Measurements from ENCODE around the gene VIM.
"Not testable (repeated sequence)": the region's sequence is repeated elsewhere in the genome, so short reads cannot be mapped to it uniquely, and the experiment has no call there.

The VIM gene

DNA sequence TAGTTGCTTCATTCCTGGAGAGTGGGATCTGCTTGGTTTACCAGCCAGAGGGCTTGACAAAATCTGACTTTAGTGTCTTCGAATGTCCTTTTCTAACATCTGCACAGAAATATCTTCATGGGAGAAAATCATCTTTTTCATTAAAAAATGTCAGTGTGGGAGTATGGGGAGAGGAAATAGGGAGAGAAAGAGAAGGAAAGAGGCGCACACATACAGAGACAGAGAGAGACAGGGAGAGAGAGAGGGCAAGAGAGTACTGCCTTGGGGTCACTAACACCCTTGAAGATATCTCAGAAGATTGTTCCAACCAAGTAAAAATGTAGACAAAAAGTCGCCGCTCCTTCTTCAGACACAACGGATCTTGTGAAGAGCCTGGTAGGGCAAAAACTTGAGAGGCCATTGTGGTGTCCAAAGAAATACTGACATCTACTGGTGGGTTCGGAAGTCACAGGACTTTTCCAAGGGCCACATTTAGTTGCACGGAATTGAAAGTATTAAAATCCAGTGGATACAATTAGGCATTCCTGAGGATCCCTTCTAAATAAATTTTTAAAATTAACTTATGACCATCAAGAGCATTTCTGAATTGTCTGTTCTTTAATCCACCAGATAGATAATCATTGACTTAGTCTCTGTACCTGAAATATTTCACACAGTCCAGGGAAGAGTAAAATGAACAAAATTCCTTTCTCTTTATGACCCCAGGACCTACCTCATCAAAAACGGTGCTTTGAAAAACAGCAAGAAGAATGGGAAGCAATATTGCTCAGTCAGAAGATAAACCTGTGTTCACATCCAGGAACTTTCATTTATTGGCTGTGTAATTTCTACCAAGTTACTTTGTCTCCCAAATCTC is 29.7 kb downstream of the VIM start:
- peak; percentile 27 for DNase-seq (ENCODE audit: low read depth)
- TF ChIP-seq, protein P1, sequence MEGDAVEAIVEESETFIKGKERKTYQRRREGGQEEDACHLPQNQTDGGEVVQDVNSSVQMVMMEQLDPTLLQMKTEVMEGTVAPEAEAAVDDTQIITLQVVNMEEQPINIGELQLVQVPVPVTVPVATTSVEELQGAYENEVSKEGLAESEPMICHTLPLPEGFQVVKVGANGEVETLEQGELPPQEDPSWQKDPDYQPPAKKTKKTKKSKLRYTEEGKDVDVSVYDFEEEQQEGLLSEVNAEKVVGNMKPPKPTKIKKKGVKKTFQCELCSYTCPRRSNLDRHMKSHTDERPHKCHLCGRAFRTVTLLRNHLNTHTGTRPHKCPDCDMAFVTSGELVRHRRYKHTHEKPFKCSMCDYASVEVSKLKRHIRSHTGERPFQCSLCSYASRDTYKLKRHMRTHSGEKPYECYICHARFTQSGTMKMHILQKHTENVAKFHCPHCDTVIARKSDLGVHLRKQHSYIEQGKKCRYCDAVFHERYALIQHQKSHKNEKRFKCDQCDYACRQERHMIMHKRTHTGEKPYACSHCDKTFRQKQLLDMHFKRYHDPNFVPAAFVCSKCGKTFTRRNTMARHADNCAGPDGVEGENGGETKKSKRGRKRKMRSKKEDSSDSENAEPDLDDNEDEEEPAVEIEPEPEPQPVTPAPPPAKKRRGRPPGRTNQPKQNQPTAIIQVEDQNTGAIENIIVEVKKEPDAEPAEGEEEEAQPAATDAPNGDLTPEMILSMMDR (IDR thresholded peaks at IDR 0.05; ENCODE audit: low read depth, low read length, missing control alignments), result peak; percentile 73
- H3K4me3 ChIP-seq (ENCODE audit: low read depth, low read length), result no peak overlapping the region

DNA sequence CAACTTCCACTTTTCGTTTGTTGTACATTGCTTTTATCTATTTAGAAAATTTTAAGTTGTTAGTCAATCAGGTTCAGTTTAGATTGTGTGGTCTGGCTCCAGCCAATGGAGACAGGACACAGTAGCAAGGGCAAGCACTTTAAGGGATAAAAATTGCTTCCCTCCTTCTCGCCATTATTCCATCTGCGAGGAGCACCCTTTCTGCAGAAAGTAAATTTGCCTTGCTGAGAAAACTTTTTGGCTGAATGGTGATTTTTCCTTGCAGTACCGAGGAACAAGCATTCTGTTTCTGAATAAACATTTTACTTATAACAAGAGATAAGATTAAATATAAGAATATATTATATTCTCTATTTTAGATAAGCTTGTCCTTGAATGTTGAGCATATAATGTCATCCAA is 34.5 kb downstream of the VIM start:
- TF ChIP-seq, protein P1 (IDR thresholded peaks at IDR 0.05; ENCODE audit: low read depth, low read length, missing control alignments), result no peak
- H3K4me3 ChIP-seq (ENCODE audit: low read depth, low read length), result no peak overlapping the region
- DNase-seq (ENCODE audit: low read depth), result no peak

DNA sequence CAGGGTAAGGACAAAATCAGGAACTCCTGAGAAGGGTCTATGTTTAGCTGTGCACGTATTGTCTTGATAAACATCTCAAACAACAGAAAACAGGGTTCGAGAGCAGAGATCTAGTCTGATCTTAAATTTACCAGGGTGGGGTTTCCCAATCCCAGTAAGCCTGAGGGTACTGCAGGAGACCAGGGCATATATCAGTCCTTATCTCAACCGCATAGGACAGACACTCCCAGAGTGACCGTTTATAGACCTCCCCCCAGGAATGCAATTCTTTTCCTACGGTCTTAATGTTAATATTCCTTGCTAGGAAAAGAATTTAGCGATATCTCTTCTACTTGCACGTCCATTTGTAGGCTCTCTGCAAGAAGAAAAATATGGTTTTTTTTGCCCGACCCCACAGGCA is 35.5 kb downstream of the VIM start:
- DNase-seq (ENCODE audit: low read depth), result no peak
- TF ChIP-seq, protein P1 (IDR thresholded peaks at IDR 0.05; ENCODE audit: low read depth, low read length, missing control alignments), result no peak
- no peak overlapping the region for H3K4me3 ChIP-seq (ENCODE audit: low read depth, low read length)

DNA sequence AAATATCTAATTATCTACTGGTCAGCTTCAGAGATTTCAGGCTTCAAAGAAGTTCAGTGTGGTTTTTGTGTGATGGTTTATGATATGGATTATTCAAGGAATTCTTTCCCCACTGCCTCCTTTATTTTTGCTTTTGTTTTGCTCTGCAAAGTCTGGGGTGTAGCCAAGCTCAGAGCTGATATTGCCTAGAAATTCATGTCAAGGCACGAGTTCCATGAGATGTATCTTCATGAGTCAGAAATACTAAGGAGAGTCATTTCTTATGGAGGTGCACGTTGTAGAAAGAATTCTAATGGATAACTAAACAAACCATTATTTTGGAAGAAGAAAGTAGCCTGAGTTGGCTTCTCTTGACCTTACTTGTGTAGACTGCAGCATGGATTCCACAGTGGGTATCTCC is 37.4 kb downstream of the VIM start:
- H3K4me3 ChIP-seq (ENCODE audit: low read depth, low read length), result no peak overlapping the region
- no peak for DNase-seq (ENCODE audit: low read depth)
- TF ChIP-seq, protein P1 (IDR thresholded peaks at IDR 0.05; ENCODE audit: low read depth, low read length, missing control alignments), result no peak

DNA sequence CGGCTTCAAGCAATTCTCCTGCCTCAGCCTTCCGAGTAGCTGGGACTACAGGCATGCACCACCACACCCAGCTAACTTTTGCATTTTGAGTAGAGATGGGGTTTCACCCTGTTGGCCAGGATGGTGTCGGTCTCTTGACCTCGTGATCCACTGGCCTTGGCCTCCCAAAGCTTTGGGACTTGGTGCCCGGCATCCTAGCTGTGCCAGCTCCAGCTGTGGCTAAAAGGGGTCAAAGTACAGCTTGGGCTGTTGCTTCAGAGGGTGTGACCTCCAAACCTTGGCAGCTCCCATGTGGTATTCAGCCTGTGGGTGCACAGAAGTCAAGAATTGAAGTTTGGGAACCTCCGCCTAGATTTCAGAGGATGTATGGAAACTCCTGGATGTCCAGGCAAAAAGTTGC is 38.5 kb downstream of the VIM start:
- H3K4me3 ChIP-seq (ENCODE audit: low read depth, low read length); DNase-seq (ENCODE audit: low read depth): not testable (repeated sequence)

DNA sequence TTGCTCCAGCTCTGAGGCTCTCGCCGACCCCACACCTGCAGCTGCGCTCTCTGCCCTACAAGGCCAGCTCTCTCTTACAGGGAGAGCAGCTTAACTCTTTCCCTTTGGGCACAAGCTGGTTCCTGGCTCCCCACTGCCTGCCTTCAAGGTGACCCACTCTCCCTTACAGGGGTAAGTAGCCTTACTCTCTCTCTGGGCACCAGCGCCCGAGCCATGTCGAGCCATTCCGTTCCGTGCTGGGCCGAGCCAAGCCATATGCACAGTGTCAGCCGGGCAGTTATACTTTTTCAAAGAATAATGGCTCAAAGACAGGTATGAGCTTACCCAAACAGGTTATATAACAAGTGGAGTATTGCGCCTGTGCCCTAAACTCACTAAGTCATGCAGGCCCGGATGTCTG is 44.6 kb downstream of the VIM start:
- DNase-seq (ENCODE audit: low read depth), result no peak
- TF ChIP-seq, protein P1 (IDR thresholded peaks at IDR 0.05; ENCODE audit: low read depth, low read length, missing control alignments), result no peak
- H3K4me3 ChIP-seq (ENCODE audit: low read depth, low read length), result no peak overlapping the region

DNA sequence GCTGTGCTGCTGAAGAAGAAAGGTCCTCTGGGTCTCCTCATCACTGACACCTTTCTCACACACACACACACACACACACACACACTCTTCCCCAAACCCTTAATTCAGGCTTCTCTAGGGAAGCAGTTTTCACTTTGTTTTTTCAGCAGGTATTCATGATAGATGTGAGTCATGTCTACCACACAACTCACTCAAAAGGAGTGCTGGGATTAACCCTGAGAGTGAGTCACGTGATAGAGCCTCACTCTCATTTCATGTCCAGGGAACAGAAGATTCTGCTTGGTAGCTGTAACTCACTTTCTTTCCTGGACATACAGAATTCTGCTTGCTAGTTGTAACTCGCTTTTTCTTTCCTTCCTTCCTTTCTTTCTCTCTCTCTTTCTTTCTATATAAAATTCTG is 45.4 kb downstream of the VIM start:
- DNase-seq (ENCODE audit: low read depth), result no peak
- no peak overlapping the region for H3K4me3 ChIP-seq (ENCODE audit: low read depth, low read length)
- TF ChIP-seq, protein P1 (IDR thresholded peaks at IDR 0.05; ENCODE audit: low read depth, low read length, missing control alignments), result no peak

All from GM12864 (cell line).